Activated gamma-delta T cell (primary cell): ENCODE data around the gene PRKCA.
"Not testable (repeated sequence)": the region's sequence is repeated elsewhere in the genome, so short reads cannot be mapped to it uniquely, and the experiment has no call there.

Experiments
- DNase-seq: peaks from one replicate; lab custom pipeline; 2025; lab: John Stamatoyannopoulos, UW

PRKCA gene

DNA sequence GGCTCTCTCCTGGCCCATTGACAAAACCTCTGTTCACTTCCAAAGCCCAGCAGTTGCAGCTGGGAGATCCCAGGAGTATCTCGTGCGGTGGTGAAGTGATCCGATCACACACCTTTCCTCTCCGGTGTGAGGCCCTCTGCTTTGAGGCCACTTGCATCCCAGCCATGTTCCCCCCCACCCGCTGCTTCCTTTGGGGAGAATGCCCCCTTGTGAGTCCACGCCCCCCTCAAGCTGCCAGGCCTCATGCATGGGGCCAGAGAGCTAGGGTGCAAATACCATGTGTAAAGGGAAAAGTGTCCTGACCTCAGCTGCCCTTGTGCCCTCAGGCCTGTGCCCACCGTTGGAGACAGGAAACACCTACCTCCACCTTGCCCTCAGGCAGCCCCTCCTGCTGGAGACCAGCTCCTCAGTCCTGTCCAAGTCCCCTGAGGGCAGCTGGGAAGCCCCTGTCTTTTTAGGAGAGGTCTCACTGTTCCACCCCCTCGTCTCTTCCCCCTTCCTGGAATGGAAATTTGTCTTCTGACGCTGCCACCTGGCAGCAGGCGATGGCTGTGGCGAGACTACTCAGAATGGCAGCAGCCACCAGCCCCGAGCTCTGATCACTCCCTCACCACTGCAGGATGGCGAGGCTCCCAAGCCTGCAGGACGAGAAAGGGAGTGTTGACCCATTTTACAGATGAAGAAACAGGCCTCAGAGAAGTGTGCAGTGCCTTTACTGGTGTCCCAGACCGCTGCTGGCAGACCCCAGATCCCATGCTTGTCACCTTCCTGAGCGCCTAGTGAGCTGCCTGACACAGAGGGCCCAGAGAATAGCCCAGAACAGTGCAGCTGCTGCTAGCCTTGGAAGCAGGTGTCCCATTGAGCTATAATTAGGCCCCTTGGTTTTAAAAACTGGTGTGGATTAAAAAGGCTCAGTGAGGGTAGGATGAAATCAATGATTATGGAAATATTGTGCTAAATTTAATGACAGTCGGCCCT lies 411.9 kb downstream of the PRKCA start:
- DNase-seq: no peak

DNA sequence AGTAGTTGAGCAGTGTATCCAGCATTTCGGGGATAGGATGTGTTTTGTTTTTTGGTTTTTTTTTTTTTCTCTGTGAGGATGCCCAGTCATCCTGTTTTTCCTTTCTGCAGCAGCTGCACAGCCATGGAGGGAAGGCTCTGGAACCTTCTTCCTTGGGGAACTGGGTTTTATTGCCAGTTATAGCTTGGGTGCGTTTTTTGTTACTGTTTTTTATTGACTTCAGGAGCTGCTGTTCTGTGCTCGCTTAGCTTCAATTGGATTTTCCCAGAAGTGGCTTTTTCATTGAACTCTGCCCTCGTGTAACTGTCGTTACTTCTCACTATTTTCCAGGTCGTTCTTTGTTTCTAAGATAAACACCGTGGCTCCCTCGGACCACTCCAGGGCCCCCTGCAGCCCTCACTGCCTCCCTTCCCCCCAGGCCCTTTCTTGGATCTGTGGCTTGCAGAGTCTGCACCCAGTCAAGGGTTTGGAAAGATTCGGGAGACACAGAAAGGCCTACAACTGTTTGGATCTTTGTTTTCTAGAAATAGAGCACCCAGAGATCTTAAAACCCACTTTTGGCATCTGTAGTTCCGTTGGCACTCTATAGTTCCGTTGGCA lies 412.8 kb downstream of the PRKCA start:
- DNase-seq: no peak

DNA sequence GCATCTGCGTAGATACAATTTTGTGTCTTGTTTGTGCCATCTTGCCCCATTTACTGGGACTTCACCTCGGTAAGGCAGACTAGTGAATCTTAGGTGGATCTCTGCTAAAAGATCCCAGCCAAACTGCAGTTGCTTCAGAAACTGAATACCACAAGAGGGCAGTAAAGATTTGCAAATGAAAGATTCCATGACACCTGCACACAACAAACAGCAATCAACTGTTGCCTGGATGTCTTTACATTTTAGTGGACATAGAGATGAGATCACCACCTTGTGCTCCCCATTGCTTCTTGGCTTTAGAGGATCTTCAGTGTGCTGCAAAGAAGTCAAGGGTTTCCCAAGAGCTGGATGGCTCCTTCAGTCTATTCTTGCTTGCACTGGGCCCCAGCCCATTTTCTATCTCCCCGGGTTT lies 413.3 kb downstream of the PRKCA start:
- DNase-seq: no peak

DNA sequence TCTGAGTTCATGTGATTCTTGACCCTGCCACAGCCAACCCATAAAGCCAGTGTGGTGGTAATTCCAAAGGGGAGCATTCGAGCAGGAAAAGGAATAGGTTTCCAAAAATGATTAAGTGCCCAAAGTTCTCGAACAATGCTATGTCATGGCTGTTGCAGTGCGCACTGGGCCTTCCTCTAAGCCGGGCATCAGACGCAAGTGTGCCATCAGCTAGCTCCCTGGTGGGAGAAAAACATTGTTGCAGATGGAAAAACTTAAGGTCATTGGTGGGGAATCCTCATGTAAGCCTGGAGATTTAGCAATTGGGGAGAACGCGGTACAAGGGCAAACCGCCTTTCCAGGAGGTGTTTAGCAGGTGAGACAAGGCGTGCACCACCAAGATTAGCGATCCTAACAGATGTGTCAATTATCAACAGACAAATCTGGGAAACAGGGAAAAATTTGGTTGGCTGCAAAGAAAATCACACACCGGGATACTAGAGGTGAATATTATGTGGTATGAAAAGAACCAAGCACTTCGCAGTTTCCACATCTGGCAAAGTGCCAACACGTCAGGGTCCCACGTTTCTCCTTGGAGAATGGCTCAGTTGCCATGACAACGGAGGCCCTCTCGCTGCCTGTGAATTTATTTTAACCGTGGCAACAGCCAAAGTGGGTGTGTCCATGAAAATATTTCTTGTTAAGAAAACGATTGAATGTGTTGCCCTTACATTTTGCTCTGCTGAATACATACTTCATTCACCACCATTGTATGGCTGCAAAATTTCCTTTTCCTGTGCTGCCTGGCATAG lies 414.0 kb downstream of the PRKCA start:
- DNase-seq: no peak

DNA sequence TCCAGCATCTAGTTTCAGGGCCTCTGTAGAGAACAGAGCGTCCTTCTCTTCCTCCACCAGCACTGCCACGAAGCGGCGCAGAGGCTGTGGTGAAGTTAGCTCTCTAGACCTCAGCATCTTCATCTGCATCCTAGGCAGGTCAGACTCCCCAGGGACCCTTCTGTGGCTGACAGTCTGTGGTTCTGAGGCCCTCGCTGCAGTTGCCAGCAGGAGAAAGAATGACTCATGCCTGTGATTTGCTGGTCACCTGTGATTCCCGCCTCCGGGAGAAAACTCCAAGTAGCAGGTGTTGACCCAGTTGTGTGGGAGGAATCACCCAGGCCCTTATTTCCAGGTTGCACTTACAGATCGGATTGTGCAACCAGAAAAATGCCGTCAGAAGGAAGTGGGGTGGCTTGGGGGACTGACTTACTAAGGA lies 415.2 kb downstream of the PRKCA start:
- no peak for DNase-seq

DNA sequence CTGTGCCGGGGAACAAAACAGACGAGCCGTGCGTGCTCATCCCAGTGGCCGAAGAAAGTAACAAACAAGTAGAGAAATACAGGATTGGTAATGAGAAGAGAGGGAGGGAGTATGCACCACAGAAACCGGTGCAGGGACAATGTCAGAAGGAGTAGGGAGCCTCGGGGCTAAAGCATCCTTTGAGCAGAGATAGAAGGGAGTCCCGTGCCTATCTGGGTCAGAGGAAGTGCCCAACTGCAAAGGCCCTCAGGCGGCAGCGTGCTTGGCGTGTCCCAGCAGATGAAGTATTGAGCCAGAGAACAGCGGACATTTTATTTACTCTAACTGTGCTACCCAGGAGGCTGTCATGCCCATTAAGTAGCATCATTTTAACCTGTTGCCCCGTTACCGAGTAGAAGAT lies 417.6 kb downstream of the PRKCA start:
- DNase-seq: no peak

DNA sequence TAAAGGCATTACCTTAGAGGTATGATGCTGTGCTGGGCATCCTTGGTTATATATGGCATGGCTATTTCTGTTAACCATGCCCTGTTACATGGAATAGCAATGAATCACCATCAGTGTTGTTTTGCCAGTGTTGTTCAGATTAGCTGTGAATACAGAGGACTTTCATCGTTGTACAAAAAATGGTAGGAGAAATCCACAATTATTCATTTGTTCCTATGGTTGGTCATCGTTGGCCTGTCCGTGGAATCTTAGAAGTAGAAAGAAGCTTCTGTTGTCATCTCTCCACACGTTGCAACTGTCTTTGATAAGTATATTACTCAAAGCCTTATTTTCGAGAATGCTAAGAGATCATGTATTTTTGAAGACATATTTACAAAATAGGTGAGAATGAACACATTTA lies 418.2 kb downstream of the PRKCA start:
- DNase-seq: no peak

DNA sequence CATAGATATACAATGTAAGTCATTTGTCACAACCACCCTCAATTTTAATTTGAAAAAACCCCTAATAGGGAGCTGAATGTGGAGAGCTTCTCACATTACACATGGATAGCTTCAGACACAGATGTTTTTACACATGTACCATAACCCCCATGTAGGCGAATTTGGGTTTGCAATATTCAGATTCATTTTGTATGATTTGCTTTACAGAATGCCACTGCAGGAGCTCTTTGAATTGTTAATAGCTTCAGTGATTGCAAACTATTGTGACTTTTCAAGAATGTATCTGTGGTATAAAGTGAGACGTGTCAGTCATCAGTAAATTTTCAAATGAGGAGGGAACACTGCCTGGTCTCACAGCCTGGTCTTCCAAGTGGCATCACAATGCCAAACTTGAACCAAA lies 419.9 kb downstream of the PRKCA start:
- DNase-seq: no peak

DNA sequence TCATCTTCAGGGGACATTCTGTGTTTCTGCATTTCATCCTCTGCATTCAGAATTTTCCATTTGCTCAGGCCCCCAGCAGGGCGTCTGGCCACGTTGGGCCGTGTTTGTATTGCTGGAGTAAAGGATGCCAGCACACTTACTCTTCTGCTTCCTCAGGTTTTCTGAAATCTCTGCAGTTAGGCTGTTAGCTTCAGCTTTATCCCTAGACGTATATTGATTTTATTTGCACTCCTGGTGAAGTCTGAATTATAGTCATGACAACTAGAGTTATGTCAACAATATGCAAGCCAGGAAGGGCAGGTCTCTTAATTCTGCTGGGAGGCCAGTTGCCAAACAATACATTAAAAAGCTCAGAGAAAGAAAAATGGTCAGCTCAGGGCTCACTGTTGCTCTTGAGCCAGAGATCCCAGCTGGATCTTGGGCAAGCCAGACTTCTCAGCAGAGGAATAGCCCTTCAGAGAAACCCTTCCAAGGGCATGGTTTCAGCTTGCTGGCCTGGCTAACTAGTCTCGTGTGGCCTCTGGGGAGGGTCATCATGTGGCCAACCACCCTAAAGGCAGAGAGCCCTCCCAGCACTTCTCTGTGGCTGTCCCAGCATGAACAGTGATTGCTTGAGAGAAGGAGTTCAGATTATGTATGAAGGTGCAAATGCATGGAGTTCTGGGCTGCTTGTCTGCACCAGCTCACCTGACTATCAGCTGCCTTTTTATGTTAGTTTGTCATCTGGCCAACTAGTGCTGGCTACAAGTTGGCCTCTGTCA lies 422.3 kb downstream of the PRKCA start:
- DNase-seq: no peak

DNA sequence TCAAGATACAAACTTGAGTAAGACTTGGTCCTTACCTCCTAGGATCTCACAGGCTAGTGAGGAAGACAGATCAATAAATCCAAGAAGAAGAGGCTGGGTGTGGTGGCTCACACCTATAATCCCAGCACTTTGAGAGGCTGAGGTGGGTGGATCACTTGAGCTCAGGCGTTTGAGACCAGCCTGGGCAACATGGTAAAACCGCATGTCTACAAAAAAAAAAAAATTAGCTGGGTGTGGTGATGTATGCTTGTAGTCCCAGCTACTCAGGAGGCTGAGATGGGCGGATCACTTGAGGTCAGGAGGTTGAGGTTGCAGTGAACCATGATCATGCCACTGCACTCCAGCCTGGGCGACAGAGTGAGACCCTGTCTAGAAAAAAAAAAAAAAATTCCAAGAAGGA lies 423.0 kb downstream of the PRKCA start:
- not testable (repeated sequence) for DNase-seq

DNA sequence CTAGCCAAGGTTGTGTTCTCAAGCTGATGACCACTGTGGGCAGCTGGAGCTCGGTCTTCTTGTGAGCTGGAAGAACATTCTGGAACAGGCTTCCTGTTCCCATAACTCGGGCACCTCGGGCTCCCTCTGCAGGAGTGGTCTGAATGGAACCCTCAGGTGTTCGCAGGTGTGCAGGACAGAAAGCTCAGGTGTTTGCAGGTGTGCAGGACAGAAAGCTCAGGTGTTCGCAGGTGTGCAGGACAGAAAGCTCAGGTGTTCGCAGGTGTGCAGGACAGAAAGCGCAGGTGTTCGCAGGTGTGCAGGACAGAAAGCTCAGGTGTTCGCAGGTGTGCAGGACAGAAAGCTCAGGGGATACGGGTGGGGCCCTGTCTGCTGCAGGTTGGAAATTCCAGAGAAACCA lies 423.5 kb downstream of the PRKCA start:
- no peak for DNase-seq

DNA sequence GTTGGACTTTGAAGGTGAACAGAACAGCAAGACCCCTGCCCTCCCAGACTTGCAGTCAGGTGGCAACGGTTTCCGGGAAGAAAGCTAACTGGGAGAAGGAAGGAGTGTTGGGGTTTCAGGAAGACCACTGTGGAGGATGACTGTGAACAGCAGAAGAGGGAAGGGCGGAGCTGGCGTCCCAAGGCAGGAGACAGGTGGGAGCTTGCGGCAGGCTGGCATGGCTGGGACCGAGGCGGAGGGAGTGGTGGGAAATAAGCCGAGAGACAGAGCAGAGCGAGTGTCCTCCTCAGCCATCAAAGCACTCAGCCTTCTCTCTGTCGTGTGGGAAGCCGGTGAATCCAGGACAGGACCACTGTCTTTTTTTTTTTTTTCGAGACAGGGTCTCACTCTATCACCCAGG lies 424.0 kb downstream of the PRKCA start:
- DNase-seq: no peak

DNA sequence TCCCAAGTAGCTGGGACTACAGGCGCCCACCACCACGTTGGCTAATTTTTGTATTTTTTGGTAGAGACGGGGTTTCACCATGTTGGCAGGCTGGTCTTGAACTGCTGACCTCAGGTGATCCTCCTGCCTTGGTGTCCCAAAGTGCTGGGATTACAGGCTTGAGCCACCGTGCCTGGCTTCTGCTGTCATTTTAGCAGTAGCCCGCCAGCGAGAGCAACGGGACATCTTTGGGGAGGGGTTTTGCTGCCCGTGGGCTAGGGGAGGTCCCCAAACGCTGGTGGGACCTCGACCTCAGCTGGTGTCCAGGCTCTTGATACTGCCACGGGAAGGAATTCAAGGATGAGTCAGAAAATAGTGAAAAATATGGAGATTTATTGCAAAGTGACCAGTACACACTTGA lies 424.4 kb downstream of the PRKCA start:
- DNase-seq: no peak

DNA sequence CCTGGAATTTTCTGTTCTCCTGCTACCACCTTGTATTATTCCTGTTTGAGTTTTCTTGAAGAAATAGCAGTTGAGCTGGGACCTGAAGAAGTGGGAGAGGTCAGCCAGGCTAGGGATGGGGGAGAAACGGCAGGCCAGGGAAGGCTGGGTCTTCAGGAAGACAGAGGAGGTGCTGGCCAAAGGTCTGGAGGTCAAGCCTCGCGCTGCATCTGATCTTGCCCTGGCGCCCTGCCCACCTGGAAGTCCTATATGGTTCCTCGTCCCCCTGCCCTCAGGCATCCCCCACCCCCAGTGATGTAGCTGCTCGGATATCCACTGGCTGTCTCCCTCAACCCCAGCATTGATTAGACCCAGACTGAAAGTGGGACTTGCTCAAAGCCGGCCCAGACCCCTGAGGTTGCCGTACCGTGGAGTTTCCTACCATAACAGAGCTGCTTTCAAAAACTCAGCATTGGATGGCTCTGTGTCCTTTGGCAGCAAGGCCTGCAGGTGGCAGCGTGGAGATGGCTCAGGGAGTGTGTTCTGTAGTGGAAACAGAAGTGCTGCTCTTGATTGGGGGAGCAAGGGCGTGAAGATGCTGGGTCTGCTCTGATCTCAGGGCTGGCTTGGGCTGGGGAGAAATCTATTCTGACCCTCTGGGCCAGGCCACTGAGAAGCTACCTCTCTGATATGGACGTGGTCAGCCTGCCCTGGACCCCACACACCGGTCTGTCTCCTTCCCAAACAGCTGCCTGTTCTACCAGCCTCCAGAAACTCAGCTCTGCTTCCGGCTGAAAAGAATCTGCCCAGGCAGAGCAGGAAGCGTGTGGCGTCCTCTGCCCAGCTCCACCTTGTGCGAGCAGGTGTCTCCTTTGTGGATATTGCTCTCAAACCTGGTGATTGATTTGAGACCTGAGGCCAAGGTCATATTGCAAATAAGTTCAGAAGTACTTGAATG lies 425.5 kb downstream of the PRKCA start:
- no peak for DNase-seq

DNA sequence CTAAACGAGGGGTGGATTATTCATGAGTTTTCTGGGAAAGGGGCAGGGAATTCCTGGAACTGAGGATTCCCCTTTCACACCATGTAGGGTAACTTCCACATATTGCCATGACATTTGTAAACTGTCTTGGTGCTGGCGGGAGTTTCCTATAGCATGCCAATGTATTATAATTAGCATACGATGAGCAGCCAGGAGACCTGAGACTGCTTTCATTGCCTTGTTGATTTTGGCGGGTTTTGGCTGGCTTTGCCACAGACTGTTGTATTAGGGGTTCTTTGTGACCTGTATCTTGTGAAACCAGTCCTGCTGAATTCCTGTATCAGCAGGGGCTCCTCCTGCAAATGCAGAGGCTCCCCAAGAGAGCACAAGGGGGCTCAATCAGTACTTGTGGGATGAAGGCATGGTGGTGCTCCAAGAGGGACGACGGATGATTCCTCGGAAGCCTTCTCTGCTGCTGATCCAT lies 428.1 kb downstream of the PRKCA start:
- DNase-seq: no peak

DNA sequence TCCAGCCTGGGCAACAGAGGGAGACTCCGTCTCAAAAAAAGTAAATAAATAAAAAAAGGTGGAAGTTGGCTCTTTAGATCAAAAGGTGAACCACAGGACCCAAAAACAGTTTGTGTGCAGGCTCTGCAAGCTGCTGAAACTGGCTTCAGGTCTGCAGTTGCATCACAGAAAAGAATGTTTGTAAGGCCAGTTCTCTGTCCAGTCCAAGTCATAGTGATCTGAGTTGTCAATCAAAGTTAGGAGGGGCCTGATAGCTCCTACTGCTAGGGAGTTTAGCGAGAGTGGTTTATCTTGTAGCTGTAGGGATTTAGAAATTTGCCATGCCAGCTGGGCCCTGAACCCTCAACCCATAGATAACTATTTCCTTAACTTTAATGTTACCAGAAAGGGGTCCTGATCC lies 431.3 kb downstream of the PRKCA start:
- no peak for DNase-seq

DNA sequence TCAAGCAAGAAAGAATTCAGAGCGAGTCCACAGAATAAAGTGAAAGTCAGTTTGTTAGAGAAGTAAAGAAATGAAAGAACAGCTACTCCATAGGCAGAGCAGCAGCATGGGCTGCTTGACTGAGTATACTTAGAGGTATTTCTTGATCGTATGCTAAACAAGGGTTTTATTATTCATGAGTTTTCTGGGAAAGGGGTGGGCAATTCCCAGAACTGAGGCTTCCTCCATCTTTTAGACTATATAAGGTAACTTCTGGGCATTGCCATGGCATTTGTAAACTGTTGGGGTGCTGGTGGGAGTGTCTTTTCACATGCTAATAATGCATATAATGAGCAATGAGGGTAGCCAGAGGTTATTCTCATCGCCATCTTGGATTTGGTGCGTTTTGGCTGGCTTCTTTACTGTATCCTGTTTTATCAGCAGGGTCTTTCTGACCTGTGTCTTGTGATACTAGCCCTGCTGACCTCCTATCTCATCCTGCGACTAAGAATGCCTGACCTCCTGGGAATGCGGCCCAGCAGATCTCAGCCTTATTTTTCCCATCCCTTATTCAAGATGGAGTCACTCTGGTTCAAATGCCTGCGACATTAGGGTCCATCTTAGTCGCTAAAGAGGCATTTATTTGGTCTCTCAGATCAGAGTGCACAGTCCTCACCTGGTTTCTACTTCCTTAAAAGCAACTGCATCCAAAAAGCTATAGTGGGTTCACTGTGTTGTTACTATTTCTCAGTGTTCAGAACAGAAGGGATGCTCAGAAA lies 432.0 kb downstream of the PRKCA start:
- DNase-seq: no peak

DNA sequence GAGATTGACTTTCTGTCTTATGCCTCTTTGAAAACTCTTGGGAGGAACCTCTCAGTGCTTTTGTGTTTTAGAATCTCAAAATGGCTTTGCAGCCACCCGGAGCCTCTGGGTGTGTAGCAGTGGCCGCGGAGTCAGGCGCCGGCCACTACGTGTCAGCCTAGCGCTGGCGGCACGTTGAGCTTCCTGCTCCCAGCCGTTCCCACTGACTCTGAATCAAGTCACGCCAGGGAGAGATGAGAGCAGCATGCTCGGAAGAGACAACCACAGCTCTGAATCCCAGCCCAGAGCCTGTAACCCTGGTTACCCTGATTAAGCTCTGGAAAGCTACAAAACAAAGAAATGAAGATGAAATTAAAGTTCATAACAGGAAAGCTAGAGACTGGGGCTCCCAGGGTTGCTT lies 435.1 kb downstream of the PRKCA start:
- DNase-seq: no peak

DNA sequence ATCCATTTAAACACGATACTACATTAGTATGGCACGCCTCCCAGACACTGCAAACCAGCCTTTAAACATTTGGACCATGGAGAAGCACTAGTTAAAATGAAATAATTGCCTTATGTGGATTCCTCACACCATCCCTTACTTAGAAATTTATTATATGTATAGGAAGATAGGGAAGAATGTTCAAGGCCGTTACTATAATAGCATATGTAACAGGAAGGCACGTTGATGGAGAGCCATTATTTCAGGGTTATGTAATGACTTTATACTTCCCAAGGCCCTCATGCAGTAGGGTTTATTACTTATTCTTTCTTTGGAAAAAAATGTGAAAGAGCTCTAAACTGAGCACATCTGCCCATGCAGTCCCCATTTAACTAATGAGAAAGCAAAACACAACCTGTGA lies 435.9 kb downstream of the PRKCA start:
- DNase-seq: no peak

DNA sequence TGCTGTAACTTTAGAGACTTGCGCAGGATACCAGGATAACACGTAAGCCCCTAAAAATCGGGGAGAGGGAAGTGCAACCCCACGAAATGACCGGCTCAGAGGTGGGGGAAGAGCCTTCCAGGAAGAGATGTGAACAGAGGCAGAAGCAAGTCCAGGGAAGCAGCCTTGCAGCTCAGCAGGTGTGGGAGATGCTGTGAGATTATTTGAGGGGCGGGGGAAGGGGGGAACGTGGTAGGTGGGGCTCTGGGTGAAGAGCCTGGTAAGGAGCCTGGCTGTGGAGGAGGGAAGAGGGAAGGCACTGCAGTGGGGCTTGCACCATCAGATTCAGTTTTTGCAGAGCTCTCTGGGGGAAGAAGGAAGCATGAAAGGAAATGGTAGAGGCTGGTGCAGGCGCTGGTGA lies 437.1 kb downstream of the PRKCA start:
- no peak for DNase-seq
